T-helper 1 cell treated with Interleukin-12 subunit alpha and Interleukin-12 subunit beta and Interleukin-4 antibody, amounts not matched to agents 30 ng/mL and 1 ng/mL, for 36 hours (primary cell): ENCODE results near the gene PIPOX. TPM values are rescaled to one million over a fixed set of nuclear protein-coding genes. Genes with fewer than 3 reads are reported as not detected.

Source experiments
- intact Hi-C: fragments of 100-400 bp; cut with micrococcal nuclease; formaldehyde crosslinking; loops from one replicate; pipeline ENCODE4 v1.15.1; 2024
- total RNA-seq: library from RNA; stranded (reverse); gene quantifications from 2 replicates; pipeline ENCODE4 v1.2.3, GENCODE V29; 2022

Gene PIPOX
- total RNA-seq, 1 donor from 2014 or later, result 2.2 TPM

GRCh38 chr17:29048440-29049368 lies 5.8 kb downstream of the PIPOX start:
- intact Hi-C loops, result no loop called here

DNA sequence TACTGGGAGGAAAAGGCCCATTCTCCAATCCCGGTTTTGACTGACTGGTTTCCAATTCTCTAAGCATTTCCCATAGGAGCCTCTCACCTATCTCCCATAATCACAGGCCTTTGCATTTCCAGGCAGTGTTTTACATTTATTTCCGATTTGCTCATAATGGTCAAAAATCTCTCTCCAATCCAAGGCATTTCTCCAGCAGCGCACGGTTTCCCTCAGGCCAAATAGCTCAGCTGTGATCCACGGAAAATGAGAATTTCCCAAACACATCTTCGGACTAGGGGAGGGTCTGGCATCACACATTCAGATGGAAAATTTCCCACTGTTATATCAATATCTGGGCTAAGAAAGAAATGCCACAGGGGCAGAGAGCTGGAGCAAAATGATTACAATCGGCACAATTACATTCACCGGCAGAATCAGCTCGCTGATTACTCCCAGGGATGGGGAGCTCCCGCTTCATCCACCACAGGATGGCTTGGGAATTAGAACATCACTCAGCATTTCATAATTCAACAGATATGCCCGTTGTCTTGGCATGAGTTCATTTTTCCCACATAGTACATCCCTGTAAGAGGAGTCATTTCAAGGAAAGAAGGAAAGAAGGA lies 6.7 kb downstream of the PIPOX start:
- intact Hi-C loops, result no loop called here

GRCh38 chr17:29050176-29050575 lies 7.2 kb downstream of the PIPOX start:
- intact Hi-C loops, result no loop called here

DNA sequence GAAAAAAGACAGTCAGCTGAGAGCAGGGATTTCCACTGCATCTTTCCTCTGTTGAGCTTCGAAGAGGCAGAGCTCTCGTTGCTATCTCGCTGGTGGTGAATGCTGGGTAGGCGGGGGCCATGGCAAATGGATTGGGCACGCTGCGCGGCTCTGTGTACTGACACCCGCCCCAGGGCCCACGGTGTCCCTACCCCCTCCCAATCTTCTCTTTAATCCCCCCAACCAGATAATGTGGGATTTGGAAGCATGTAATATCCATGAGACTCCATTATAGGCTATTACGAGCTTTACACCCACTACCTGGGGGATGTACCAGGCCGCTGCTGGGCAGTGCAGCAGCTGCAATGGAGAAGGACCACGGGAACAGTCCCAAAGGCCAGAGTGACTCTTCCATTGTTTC lies 8.3 kb downstream of the PIPOX start:
- intact Hi-C loops, result no loop called here

DNA sequence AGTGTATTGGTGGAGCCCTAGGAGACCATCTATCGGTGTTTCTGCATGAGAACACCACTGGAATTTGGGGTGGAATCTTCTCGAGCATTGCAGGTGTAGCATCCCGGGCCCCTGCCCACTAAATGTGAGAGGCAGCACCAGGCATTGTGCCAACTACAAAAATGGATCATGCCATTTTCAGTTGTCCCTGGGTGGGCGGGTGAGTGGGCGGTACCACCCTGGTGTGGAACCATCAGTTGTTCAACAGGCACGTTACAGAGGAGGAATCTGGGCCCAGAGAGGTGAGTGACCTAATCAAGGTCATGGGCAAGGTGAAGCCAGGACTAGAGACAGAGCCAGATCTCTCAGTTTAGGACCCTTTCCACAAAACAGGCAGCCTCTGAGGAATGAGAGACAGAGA lies 8.8 kb downstream of the PIPOX start:
- intact Hi-C loops, result no loop called here

GRCh38 chr17:29054835-29055234 lies 11.9 kb downstream of the PIPOX start:
- intact Hi-C loops, result no loop called here

DNA sequence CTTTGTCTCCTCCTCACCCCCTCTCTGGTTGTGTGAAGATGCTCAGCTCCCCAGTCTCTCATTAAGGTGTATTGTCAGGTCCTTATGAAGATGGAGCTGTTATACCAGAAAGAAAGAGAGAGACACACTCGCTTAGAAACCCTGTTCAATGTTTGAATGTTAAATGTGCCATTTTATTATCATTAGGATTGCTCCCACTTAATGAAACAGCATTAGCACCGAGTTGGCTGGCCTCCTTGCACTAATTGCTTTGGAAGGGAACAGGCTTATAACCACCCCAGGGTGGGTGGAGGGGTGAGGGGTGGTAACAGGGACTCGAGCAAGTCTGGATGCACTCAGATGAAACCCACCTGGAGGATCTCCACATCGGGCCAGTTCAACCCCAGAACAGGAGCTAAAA lies 14.4 kb downstream of the PIPOX start:
- intact Hi-C loops, result no loop called here

DNA sequence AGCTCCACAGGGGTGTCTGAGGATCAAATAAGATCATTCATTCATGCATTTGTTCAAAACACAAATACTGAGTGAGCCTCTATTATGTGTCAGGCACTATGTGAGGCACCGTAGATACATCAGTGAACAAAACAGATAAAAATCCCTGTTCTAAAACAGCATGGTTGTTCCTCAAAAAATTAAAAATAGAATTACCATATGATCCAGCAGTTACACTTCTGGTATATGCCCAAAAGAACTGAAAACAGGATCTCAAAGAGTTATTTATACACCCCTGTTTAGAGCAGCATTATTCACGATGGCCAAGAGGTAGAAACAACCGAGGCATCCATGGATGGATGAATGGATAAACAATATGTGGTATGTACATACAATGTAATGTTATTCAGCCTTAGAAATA lies 15.4 kb downstream of the PIPOX start:
- intact Hi-C loops, result no loop called here

- intact Hi-C loops, result no loop called here
Measured at GRCh38 chr17:29059281-29059680, 16.3 kb downstream of the PIPOX start.

- intact Hi-C loops, result no loop called here
Measured at GRCh38 chr17:29060475-29060874, 17.5 kb downstream of the PIPOX start.

DNA sequence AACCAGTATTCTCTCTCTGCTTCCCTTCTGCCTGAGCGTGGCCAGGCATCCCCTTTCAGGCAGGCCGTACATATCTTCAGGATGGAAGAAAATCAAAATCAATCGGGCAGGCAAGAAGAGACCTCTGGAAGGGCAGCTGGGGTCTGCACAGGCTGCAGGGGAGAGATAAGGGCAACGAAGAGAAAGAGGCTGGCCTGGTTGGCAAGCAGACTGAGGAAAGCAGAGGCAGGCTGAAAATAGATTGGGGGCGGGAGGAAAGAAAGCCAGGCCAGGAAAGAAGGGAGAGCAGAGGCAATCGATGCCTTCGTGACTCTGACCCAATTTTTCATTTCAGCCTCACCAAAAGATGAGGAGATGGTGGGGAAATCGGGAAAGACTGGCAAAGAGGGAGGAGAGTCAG lies 18.1 kb downstream of the PIPOX start:
- intact Hi-C loops, result no loop called here

GRCh38 chr17:29062215-29062614 lies 19.3 kb downstream of the PIPOX start:
- intact Hi-C loops, result no loop called here

GRCh38 chr17:29063992-29064391 lies 21.1 kb downstream of the PIPOX start:
- intact Hi-C loops, result no loop called here

DNA sequence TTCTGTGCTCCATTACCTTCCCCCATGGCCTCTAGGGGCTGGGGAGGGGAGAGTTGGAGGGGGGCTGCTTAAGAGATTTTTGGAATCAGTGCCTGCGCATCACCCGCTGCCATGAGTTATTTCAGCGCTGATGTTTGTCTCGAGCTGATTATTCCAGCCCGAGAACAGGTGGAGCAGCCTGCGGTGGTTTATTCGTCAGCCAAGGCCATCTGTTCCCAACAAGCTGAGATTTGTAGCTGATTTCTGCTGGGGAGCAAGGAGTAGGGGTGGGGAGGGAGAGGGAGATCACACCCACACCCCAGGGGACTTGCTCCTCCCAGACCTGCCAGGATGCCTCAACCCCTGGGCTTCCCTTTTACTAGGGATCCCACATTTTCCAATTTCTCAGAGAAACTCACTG lies 23.1 kb downstream of the PIPOX start:
- intact Hi-C loops, result no loop called here

GRCh38 chr17:29066606-29067005 lies 23.7 kb downstream of the PIPOX start:
- intact Hi-C loops, result no loop called here

GRCh38 chr17:29068818-29069217 lies 25.9 kb downstream of the PIPOX start:
- intact Hi-C loops, result no loop called here

DNA sequence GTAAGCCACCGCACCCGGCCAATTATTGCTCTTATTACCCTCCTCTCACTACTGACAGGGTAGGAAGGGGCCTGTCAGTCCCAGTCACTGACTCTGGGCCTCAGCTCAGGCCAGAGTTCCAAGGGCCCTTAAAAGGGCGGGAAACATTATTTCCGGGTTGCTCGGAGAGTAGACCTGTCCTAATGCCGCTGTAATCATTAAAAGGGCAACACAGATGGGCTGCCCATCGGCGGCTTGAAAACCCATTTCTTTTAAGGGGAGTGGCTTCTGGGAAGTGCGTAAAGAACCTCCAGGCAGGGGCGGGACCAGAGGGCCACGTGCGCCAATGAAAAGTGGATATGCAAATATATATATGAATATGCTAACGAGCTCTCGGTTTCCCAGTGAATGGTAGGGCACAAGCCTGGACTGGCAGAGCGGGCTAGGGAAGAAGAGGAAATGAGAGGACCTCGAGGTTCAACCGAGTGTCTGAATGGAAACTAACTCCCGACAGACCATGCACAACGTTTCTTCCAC lies 26.6 kb downstream of the PIPOX start:
- intact Hi-C loops, result no loop called here

- intact Hi-C loops, result no loop called here
Measured at GRCh38 chr17:29070308-29070707, 27.4 kb downstream of the PIPOX start.

- intact Hi-C loops, result no loop called here
Measured at GRCh38 chr17:29070781-29071180, 27.8 kb downstream of the PIPOX start.

DNA sequence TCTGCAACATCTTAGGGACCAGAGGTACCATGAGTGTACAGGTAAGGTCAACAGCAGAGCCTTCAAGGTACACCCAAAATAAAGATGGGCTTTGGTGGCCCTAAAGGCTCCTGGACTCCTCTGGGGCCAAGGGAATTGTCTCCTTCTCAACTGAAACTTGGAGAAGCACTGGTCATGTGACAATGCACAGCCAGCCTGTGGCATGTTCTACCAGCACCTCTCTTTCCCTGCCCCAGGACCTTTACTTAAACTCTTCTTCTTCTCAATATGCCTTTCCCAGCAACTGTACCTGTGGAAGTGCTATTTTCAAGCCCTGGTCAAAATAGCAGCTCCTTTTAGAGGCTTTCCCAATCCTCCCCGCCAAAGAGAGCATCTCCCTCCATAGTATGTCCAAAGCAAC lies 28.4 kb downstream of the PIPOX start:
- intact Hi-C loops, result no loop called here

DNA sequence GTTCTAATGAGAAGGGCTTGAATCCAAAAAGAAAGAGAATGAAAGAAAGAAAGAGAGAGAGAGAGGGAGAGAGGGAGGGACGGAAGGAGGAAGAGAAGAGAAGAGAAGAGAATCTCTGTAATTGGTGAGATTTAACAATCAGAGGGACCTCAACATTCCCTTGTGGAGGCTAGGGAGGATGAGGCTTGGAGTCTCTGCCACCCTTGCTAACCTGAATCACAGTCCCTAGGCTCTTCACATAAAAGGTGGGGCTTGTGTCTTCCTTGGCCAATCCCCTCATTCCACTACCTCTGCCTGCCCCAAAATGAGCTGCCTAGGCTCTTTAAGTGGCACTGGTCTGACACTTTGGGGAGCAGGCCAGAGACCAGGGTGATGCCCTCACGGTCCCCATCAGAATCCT lies 30.1 kb downstream of the PIPOX start:
- intact Hi-C loops, result no loop called here

GRCh38 chr17:29073520-29073919 lies 30.6 kb downstream of the PIPOX start:
- intact Hi-C loops, result no loop called here

- intact Hi-C loops, result no loop called here
Measured at GRCh38 chr17:29074488-29074887, 31.5 kb downstream of the PIPOX start.
